CMK (cell line): ENCODE measurements around the gene ZFR.
A peak's percentile ranks its signal among the peaks of the same experiment; 100 is the strongest.
"Not testable (repeated sequence)": the region's sequence is repeated elsewhere in the genome, so short reads cannot be mapped to it uniquely, and the experiment has no call there.

ENCODE experiments used
- DNase-seq: peaks from one replicate; pipeline ENCODE4 v3.0.0-alpha.2; 2010; ENCODE audit warnings: low read depth

Gene ZFR

DNA sequence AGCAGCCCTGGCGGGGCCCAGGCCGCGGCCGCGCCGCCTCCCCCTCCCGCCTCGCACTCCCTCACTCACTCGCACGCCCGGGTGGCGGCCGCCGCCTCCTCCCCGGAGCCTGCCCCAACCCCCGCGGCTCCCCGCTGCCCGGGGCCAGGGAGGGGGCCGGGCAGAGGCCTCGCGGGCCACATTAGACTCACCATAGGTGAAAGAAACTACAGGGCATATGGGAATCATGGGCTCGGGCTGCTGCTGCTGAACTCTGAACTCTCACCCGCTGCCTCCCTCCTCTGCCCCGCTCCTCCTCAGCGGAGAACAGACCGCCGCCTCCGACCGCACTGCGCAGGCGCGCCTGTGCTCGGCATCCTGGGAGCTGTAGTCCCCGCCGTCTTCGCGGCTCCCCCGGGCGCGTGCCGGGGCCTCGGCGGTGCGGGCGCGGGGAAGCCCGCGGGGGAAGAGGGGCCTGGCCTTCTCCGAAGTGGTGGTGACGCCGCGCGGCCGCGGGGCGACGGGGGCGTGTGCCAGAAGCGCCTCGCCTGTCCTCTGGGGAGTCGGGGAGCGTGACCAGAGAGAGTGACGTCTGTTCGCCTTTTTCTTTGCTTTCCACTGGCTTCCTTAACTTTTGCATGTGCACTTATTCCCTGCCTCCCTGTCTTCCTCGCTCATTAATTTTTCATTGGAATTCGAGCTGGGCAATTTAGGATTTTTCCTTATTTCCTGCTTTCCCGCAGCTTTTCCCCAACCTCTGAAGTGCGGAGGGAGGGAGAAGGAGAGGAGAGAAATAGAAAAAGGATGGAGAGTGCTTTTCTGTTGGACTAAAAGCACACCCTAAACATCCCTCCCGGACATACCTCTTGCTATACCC lies at the start of gene ZFR:
Gene ZFR, minus strand, starts transcription at position 310 of the 856 bp plus-strand sequence. Its CDS starts 82 bp downstream, at position 228.
- DNase-seq, result peak; percentile 81

DNA sequence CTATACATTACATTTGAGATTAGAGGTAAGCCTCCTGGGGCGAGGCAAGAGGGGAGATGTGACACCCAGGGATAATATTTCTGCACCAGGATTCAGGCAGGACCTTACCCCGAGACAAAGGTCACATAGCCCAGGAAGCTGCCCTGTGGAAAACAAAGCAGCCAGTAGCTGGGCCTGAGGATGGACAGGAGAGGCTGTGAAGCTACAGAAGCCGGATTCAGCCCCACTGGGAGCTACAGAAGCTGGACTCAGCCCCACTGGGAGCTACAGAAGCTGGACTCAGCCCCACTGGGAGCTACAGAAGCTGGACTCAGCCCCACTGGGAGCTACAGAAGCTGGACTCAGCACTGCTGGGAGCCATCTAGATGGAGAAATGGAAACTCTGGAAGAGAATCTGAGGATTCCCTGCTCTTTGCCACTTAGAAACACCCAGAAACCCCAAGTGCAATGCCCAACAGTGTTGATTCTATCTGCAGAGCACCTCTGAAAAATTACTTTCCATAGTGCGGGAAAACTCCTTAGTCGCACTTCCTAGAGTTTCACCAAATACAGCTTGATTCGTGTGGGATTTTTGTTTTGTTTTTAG lies 46.5 kb upstream of the ZFR start:
- no peak for DNase-seq

DNA sequence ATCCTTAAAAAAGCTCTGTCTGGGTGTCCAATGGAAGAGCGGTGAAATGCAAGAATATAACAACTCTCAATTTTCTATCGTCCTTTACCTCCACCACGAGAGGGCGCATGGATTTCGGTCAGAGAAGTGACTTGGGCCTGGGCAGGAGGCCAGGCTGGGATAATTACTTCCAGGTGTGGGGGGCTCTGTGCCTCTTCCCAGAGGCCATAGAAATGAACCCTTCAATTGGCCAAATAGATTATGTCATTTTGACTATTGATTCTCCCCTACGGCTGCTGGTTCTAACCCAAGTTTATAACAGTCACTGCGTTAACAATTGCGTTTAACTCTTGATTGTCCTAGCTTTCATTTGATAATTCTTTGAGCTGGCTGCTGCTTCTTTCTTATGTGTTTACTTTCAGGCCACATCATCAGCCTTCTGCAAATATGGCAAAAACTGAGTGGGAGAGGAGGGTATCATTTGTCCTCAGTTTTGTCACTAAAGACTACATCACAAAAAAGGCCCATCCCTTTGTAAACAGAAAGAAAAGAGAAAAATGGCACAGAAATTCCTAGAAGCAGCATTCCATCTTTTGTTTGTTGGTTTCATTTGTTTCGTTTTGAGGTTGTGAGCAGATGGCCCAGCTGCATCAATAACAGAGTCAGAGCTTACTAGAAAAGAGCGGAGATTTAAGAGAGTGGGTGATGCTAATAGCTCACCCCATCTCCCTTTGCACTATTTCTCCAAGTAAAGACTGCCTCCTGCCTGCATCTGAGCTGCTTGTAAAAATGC lies 45.4 kb upstream of the ZFR start:
- peak; percentile 31 for DNase-seq

DNA sequence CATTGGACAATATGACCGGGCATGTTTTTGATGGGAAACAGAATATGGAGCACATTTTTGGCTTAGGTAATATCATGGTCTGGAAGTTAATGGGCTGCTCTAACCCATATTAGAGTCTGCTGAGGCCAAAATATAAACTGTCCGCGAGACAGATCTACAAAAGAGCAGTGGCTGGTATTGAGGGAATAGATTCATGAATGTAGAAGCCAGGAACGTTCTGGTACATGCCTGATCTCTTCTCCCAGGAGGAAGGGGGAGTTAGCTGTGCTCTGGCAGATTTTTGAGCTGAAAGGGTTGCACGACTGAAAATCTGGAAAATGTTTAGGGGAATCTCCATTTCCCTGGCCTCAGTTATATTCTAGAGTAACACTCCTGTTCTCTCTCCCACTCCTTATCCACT lies 42.9 kb upstream of the ZFR start:
- DNase-seq, result no peak

DNA sequence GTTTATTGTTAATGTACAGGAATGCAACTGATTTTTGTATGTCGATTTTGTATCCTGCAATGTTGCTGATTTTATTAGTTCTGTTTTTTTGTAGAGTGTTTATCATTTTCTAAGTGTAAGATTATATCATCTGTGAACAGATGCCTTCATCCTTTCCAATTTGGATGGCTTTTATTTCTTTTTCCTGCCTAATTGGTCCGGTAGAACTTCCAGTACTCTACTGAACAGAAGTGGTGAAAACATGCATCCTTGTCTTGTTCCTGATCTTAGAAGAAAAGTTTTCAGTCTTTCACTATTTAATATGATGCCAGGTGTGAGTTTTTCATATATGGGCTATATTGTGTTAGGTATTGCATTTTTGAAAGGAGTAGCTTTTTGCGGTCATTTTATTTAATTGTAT lies 42.5 kb upstream of the ZFR start:
- DNase-seq, result no peak

DNA sequence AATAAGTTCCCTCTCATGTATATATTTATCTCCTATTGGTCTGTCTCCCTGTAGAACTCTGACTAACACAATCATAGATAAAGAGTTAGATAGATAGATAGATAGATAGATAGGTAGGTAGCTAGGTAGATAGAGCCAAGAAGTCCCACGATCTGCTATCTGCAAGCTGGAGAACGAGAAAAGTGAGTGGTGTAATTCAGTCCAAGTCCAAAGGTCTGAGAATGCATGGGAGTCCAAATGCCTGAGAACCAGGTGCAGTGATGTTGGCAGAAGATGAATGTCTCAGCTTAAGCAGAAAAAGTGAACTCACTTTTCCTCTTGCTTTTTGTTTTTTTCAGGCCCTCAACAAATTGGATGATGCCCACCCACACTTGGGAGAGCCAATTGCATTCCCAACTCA lies 37.7 kb upstream of the ZFR start:
- no peak for DNase-seq

DNA sequence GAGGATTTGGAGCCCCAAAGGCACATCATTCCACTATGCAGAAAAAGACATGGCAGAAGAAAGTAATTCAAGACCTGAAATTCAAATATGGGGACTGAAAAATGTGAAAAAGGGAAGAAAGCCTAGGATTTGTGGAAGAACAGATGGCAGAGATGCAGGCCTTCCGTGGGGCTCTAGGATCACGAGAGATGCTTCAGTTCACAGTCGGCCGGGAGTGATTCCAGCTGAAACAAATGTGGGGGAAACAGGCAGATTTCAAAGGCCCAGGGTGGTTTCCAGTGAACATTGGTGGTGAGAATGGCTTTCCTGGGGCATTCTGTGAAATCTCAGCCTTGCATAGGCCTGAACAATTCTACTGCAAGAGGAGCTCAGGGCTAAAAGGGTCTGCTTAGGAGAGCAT lies 34.6 kb upstream of the ZFR start:
- DNase-seq, result no peak

DNA sequence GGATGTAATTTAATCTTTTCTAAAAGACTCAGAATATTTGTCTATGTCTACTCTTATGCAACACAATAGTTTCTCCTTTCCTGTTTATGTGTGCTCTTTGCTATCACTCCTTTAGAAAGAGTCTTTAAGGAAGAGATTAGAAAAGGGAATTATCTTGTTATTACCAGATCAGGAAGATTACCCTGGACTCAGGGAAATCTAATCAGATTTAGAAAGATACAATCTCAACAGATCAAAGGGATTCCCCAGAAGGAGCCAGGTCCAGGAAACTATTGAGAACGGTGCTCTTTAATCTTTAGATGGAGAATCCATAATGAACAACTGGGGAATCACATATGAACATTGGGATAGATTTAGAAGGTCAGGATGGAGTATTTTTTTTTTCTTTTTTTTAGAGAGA lies 32.4 kb upstream of the ZFR start:
- DNase-seq, result no peak

DNA sequence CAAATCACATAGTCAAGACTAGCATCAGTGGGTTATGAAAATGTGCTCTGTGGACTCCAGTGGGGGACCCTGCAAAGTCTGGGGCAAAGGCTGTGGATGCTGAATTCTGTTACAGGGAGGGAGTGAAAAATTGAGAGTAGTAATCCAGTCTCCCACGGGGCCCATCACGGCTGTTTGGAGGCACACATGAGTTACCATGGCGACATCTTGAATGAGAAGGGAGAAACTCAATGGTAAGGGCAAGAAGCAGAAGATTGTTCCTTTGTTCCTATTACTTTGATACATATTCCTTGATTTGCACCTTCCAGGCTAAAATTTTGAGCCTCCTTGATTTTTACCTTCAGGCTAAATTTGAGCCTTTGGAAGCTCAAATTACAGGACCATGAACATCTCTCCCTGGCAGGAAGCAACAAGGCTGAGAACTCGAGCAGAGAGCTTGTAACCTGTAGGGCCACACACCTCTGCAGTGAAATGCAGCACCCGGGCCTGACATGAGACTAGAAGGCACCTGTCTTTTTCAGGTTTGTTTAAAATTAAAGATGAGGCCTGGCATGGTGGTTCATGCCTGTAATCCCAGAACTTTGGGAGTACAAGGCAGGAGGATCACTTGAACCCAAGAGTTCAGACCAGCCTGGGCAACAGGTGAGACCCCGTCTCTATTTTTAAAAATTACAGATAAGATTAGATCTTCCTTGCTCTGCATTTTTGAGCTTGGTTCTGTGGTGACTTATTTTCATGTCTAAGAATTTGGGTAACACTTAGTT lies 31.0 kb upstream of the ZFR start:
- DNase-seq, result no peak

DNA sequence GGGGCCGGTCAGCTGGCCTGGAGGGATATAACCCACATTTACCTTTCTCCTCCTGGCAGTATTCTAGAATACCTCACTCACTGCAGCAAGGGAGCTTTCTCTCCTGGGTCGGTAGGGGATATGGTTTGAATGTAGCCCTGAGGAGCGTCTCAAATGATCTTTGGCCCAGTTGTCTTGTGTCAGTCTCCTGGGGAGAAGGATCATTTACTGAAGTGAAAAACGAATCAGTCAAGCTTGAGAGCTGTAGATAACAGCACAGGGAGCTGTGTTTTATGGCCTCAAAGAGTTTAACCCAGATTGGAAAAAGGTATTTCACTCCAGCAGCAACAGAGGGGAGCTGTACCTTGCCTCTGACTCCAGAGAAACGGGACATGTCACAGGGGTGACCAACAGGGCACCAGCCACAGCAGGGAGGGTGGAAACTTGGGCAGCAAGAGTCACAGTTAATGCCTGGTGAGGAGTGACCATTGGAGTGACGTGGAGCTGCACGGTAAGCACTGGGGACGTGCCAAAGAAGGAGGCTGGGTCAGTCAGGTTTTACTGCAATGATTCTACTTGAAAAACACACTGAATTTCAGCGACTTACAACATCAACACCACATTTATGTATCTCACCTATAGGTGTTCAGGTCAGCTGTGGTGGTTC lies 29.8 kb upstream of the ZFR start:
- no peak for DNase-seq

DNA sequence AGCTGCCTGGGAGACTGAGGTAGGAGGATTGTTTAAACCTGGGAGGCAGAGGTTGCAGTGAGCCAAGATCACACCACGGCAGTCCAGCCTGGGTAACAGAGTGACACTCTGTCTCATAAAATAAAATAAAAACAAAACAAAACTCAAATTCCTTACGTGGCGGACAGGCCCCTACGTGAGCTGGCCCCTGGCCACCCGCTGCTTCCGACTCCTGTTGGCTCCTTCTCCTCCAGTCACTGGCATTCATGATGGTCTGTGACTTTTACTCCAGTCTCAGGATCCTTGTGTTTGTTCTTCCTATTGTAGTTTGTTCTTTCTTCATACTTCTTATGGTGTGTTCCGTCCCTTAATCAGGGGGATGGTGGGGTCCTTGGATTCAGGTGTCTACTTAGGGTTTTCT lies 28.5 kb upstream of the ZFR start:
- no peak for DNase-seq

DNA sequence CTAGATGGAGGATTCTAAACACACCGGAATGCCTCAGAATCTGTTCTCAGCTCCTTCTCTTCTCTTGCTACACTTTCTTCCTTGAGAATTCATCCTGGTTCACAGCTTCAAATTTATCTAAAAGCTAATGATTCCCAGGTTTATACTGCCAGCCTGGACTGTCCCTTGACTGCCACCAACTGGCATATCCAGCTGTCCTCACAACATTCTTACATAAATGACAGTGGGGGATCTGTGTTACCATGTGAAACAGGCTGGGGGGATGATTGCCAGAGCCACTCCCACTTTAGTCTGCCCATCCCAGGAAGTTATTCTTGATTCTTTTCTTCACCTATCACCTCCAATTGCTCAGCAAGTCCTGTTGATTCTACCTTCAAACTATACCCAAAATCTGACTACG lies 27.2 kb upstream of the ZFR start:
- DNase-seq, result no peak

DNA sequence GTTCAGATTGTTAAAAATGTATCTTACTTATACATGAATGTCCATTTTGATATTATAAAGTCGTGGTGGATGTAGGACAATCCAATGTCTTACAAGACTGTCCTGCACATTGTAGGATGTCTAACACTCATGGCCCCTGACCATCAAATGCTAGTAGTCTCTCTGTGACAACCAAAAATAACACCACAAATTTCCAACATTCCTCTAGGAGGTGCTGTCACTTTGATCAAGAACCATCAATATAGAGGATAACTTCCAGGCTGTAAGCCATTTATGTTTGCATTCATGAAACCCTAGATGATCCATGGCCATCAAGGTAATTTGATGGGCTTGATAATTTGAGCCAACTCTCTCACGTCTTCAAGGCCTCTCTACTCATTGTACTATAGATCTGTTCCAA lies 20.5 kb upstream of the ZFR start:
- DNase-seq, result no peak

DNA sequence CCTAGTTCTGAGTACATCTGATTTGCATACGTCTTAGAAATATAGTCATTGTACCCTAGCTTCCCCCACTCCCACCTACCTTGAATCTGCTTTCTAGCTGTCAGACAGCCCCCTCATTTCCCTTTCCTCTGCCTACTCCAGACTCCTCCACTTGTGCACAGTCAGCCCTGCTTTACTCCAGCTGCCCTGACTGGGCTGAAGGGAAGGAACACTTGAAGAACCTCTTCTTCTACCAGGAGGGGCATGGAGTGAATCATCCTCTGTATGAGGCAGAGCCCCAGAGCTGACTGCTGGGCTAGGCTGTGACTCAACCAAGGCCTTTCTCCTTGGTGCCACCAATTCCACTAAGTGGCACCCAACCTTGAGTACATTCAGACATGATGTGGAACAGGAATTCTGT lies 18.1 kb upstream of the ZFR start:
- DNase-seq, result no peak

DNA sequence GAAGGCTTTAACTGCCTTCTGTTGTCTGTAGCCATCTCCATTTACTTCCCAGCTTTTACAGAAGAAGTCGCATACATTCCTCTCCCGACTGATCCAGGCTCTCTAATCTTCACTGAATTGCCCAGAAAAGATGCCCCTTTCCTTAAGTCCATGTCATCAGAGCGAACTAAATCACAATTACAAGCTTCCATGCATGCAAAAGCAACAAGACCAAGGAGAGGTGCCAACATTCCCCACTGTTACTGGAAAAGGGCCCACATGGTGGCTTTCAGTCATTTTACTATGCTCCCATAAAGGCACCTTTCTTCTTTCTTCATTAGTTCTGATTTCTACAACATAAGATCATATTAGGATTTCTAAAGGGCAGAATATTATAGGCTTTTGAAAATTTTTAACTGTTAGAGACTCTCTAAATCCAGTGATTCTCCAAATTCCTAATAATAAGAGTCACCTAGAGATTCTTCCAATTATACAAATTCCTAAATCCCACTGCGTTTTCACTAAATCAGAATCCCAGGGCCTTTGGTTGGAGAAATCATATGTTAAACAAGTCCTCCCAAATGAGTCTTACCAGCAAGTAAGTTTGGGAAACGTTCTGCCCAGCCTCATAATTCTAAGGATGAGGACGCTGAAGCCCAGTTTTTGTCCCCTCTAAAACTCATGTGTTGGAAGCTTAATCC lies 17.0 kb upstream of the ZFR start:
- DNase-seq, result no peak

DNA sequence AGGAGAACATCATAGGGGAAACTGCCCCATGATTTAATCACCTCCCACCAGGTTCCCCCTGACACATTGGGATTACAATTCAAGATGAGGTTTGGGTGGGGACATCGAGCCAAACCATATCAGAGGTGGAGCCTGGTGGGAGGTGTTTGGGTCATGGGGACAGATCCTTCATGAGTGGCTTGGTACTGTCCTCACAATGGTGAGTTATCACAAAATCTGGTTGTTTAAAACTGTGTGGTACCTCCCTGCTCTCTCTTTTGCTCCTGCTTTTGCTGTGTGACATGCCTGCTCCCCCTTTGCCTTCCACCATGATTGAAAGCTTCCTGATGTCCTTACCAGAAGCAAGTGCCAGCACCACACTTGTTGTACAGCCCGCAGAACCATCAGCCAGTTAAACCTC lies 16.2 kb upstream of the ZFR start:
- DNase-seq, result no peak

DNA sequence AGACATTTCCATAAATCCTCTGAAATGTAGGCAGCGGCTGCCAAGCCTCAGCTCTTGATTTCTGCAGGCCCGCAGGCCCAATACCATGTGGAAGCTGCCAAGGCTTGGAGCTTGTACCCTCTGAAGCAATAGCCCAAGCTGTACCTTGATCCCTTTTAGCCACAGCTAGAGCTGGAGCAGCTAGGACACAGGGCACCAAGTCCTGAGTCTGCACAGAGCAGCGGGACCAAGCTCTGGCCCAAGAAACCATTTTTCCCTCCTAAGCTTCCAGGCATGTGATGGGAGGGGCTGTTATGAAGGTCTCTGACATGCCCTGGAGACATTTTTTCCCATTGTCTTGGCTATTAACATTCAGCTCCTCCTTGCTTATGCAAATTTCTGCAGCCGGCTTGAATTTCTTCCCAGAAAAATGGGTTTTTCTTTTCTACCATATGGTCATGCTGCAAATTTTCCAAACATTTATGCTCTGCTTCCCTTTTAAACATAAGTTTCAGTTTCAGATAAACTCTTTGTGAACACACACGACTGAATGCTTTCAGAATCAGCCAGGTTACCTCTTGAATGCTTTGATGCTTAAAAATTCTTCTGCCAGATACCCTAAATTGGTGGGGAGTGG lies 14.4 kb upstream of the ZFR start:
- DNase-seq, result no peak

DNA sequence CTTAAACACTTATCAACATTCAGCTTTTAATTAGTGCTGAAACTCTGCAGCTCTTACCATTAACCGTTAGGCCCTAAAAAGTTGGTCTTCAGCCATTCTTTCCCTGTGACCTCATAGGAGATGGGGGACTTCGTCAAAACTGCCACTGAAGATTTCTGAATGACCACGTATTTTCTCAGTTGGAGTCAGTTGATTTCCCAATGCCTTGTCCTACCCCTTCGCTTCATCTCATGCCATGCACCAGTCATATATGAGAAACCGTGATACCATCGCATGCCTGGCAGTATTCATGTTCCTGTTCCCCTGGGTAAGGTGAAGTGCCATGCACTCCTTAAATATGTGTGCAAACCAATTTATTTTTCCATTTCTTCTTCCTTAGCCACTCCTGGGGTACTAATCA lies 10.8 kb upstream of the ZFR start:
- no peak for DNase-seq

DNA sequence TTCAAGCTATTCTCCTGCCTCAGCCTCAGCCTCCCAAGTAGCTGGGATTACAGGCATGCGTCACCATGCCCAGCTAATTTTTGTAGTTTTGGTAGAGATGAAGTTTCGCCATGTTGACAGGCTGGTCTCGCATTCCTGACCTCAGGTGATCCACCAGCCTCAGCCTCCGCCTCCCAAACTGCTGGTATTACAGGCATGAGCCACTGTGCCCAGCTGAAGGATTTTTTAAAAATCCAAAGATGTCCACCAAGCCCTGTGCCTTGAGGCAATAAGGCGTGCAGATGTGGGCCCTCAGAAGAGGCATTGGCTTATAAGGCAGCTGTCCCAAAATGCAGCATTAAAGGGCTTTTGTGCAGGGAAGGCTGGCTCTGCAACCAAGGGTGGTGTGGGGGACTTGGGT lies 10.3 kb upstream of the ZFR start:
- DNase-seq, result no peak

DNA sequence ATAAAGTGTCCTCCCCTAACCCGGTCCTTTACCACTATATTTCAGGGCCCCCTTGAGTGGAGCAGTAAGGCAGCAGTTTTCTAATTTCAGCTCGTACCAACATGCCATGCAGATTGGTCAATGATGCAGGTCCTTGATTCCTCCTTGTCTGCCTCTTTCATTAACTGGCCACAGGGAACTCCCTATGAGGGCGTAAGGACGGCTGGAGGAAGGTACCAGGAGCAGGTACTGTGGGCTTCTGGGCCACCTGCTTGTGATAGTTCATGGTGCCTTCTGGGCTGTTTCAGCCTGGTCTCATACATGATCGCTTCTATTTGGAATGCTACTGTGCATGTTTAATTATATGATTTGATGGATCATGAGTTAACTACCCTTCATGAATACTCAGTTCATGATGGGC lies 9.4 kb upstream of the ZFR start:
- no peak for DNase-seq

DNA sequence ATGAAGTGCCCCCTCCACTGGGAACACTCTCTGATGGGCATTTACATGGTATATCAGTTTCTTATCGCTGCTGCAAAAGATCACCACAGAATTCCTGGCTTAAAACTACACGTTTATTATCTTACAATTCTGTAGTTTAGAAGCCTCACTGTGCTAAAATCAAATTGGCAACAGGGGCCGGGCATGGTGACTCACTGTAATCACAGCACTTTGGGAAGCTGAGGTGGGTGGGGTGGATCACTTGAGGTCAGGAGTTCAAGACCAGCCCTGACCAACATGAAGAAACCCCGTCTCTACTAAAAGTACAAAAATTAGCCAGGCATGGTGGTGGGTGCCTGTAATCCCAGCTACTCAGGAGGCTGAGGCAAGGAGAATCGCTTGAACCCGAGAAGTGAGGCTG lies 7.8 kb upstream of the ZFR start:
- DNase-seq, result not testable (repeated sequence)
